HepG2 (cell line): ENCODE measurements around the gene HSPA1B. TPM values are rescaled to one million over a fixed set of nuclear protein-coding genes. Genes with fewer than 3 reads are reported as not detected.

Source experiments
- BHLHE40 ChIP-seq: IDR thresholded peaks from 2 replicates; pipeline ENCODE4 v1.6.1; 2011; ENCODE audit warnings: low read length, improper control_type of control experiment
- FOSL1 ChIP-seq: sonication (generic); formaldehyde crosslinking; IDR thresholded peaks from 2 replicates; pipeline ENCODE4 v1.9.0; 2021; ENCODE audit warnings: missing genetic modification reagents, borderline replicate concordance
- MTF1 ChIP-seq: sonication (generic); formaldehyde crosslinking; IDR thresholded peaks from 2 replicates; pipeline ENCODE4 v1.5.0; 2020; ENCODE audit warnings: missing genetic modification reagents
- NFE2L1 ChIP-seq: sonication (generic); formaldehyde crosslinking; IDR thresholded peaks from 2 replicates; pipeline ENCODE4 v1.4.0; 2020; ENCODE audit warnings: missing genetic modification reagents, mild to moderate bottlenecking, borderline replicate concordance
- NFYC ChIP-seq: IDR thresholded peaks from 2 replicates; pipeline ENCODE4 v1.6.1; 2016; ENCODE audit warnings: missing genetic modification reagents, missing compliant biosample characterization
- NRL ChIP-seq: sonication (generic); formaldehyde crosslinking; IDR thresholded peaks from 2 replicates; pipeline ENCODE4 v1.5.0; 2020; ENCODE audit warnings: missing genetic modification reagents, mild to moderate bottlenecking, moderate library complexity, borderline replicate concordance
- ZBTB7A ChIP-seq: sonication (generic); formaldehyde crosslinking; IDR thresholded peaks from 2 replicates; pipeline ENCODE4 v1.8.0; 2022; ENCODE audit warnings: mild to moderate bottlenecking, missing genetic modification reagents
- ZNF12 ChIP-seq: sonication (generic); formaldehyde crosslinking; IDR thresholded peaks from 2 replicates; pipeline ENCODE4 v1.5.0; 2020; ENCODE audit warnings: missing genetic modification reagents
- ZNF337 ChIP-seq: sonication (generic); formaldehyde crosslinking; IDR thresholded peaks from 2 replicates; pipeline ENCODE4 v1.5.1; 2020; ENCODE audit warnings: missing genetic modification reagents, low read depth, mild to moderate bottlenecking, borderline replicate concordance
- ZNF670 ChIP-seq: sonication (generic); formaldehyde crosslinking; IDR thresholded peaks from 2 replicates; pipeline ENCODE4 v1.8.0; 2022; ENCODE audit warnings: mild to moderate bottlenecking, missing genetic modification reagents, borderline replicate concordance
- ZNF674 ChIP-seq: sonication (generic); formaldehyde crosslinking; IDR thresholded peaks from 2 replicates; pipeline ENCODE4 v1.5.0; 2020; ENCODE audit warnings: low read depth, mild to moderate bottlenecking, missing genetic modification reagents
- polyA plus RNA-seq, 8 experiments: library from polyadenylated mRNA; depleted of rRNA in 3 of 8; stranded (reverse) in 7 of 8; unstranded in 1 of 8; fragments of >200 nt; fragmentation: Illumina TruSeq in 4 of 8; extraction: Trizol in 4 of 8; gene quantifications; 2 replicates each; pipeline versions ENCODE4 v1.2.1 to v1.2.3, GENCODE V29; 2011 to 2016; ENCODE audit warnings: low read depth in 4 of 8, missing spikeins in 1 of 8, mixed read lengths in 1 of 8; ENCODE audit not compliant: insufficient read depth in 1 of 8
- total RNA-seq, 5 experiments: library from RNA; depleted of rRNA; stranded (reverse); fragments of >200 nt; fragmentation: Illumina TruSeq; extraction: Trizol; gene quantifications; 2 replicates each; pipeline ENCODE4 v1.2.3, GENCODE V29; 2016; ENCODE audit warnings: low read depth in 1 of 5
- TF ChIP-seq, protein P1 (sequence below): sonication (generic); formaldehyde crosslinking; IDR thresholded peaks from 2 replicates; pipeline ENCODE4; 2020; ENCODE audit warnings: missing genetic modification reagents, mild to moderate bottlenecking, borderline replicate concordance
- TF ChIP-seq, protein P2 (sequence below): sonication (generic); formaldehyde crosslinking; IDR thresholded peaks from 2 replicates; pipeline ENCODE4 v1.4.0; 2020; ENCODE audit warnings: missing genetic modification reagents
- TF ChIP-seq, protein P3 (sequence below): sonication (generic); formaldehyde crosslinking; IDR thresholded peaks from 2 replicates; pipeline ENCODE4 v1.4.0; 2020; ENCODE audit warnings: mild to moderate bottlenecking, missing genetic modification reagents
- TF ChIP-seq, protein P4 (sequence below): sonication (generic); formaldehyde crosslinking; IDR thresholded peaks from 2 replicates; pipeline ENCODE4 v1.5.0; 2020; ENCODE audit warnings: missing genetic modification reagents

HSPA1B gene
- total and polyA plus RNA-seq, 2 of the 13 experiments (the other 11 are each of a cell fraction or from before 2014, with no cell fraction given): 26.0 to 186 TPM

DNA sequence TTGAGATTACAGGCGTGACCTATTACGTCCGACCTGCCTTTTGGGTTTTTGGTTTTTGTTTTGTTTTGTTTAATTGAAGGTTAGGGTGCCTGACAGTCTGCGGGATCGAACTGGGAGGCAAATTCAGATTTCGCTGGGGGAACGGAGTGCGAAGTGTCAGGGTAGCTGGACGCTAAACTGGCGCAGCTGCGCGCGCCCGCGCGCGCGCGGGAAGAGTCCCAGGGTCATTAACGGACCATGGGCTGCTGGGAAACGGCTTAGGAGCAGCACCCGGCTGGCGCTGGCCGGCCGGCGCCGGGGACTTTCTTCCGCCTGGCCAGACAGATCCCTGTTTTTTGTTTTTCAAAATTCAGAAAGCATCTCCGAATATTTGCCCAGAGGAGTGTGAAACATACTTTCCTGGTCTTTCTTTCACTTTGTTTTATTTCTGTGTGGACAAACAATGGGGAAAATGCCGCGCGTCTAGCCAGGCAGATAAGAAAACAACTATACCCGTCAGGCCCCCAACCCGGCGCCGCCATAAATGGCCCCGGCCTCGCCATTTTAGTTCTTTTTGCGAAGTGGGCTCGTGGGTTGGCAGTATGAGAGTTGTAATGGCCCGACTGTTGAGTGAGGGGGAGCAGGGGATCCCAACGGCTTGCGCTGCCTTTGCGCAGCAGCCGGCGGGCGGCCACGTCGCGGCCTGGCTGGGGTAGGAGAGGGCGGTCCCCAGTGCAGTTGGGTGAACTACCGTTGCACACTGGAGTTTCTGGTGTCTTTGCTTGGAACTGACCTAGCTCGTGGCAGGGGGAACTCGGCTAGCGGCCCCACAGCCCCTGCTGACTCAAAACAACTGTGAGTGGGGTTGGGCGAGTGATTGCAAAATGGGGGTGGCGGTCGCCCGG is 7.1 kb downstream of the HSPA1B start (continued):
- peak; percentile 76; the same call in 1 of the 2 replicates for TF ChIP-seq NRL (CRISPR knock-in tag)
- TF ChIP-seq NFE2L1 (CRISPR knock-in tag): peak; percentile 43; the same call in 1 of the 2 replicates
- TF ChIP-seq, protein P1, sequence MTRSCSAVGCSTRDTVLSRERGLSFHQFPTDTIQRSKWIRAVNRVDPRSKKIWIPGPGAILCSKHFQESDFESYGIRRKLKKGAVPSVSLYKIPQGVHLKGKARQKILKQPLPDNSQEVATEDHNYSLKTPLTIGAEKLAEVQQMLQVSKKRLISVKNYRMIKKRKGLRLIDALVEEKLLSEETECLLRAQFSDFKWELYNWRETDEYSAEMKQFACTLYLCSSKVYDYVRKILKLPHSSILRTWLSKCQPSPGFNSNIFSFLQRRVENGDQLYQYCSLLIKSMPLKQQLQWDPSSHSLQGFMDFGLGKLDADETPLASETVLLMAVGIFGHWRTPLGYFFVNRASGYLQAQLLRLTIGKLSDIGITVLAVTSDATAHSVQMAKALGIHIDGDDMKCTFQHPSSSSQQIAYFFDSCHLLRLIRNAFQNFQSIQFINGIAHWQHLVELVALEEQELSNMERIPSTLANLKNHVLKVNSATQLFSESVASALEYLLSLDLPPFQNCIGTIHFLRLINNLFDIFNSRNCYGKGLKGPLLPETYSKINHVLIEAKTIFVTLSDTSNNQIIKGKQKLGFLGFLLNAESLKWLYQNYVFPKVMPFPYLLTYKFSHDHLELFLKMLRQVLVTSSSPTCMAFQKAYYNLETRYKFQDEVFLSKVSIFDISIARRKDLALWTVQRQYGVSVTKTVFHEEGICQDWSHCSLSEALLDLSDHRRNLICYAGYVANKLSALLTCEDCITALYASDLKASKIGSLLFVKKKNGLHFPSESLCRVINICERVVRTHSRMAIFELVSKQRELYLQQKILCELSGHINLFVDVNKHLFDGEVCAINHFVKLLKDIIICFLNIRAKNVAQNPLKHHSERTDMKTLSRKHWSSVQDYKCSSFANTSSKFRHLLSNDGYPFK (CRISPR knock-in tag): peak; percentile 83; the same call in 1 of the 2 replicates
- TF ChIP-seq ZNF674 (CRISPR knock-in tag): no peak
- TF ChIP-seq ZNF337 (CRISPR knock-in tag): no peak
- no peak for TF ChIP-seq NFYC (CRISPR knock-in tag)
- TF ChIP-seq, protein P2, sequence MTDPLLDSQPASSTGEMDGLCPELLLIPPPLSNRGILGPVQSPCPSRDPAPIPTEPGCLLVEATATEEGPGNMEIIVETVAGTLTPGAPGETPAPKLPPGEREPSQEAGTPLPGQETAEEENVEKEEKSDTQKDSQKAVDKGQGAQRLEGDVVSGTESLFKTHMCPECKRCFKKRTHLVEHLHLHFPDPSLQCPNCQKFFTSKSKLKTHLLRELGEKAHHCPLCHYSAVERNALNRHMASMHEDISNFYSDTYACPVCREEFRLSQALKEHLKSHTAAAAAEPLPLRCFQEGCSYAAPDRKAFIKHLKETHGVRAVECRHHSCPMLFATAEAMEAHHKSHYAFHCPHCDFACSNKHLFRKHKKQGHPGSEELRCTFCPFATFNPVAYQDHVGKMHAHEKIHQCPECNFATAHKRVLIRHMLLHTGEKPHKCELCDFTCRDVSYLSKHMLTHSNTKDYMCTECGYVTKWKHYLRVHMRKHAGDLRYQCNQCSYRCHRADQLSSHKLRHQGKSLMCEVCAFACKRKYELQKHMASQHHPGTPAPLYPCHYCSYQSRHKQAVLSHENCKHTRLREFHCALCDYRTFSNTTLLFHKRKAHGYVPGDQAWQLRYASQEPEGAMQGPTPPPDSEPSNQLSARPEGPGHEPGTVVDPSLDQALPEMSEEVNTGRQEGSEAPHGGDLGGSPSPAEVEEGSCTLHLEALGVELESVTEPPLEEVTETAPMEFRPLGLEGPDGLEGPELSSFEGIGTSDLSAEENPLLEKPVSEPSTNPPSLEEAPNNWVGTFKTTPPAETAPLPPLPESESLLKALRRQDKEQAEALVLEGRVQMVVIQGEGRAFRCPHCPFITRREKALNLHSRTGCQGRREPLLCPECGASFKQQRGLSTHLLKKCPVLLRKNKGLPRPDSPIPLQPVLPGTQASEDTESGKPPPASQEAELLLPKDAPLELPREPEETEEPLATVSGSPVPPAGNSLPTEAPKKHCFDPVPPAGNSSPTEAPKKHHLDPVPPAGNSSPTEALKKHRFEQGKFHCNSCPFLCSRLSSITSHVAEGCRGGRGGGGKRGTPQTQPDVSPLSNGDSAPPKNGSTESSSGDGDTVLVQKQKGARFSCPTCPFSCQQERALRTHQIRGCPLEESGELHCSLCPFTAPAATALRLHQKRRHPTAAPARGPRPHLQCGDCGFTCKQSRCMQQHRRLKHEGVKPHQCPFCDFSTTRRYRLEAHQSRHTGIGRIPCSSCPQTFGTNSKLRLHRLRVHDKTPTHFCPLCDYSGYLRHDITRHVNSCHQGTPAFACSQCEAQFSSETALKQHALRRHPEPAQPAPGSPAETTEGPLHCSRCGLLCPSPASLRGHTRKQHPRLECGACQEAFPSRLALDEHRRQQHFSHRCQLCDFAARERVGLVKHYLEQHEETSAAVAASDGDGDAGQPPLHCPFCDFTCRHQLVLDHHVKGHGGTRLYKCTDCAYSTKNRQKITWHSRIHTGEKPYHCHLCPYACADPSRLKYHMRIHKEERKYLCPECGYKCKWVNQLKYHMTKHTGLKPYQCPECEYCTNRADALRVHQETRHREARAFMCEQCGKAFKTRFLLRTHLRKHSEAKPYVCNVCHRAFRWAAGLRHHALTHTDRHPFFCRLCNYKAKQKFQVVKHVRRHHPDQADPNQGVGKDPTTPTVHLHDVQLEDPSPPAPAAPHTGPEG (CRISPR knock-in tag): peak; percentile 98
- 0 out of 2 replicates have a peak, but pooled peaks have one; percentile 46 for TF ChIP-seq ZBTB7A (CRISPR knock-in tag)
- TF ChIP-seq ZNF12 (CRISPR knock-in tag): peak; percentile 60; the same call in 1 of the 2 replicates
- 0 out of 2 replicates have a peak, but pooled peaks have one; percentile 12 for TF ChIP-seq BHLHE40
- TF ChIP-seq, protein P3, sequence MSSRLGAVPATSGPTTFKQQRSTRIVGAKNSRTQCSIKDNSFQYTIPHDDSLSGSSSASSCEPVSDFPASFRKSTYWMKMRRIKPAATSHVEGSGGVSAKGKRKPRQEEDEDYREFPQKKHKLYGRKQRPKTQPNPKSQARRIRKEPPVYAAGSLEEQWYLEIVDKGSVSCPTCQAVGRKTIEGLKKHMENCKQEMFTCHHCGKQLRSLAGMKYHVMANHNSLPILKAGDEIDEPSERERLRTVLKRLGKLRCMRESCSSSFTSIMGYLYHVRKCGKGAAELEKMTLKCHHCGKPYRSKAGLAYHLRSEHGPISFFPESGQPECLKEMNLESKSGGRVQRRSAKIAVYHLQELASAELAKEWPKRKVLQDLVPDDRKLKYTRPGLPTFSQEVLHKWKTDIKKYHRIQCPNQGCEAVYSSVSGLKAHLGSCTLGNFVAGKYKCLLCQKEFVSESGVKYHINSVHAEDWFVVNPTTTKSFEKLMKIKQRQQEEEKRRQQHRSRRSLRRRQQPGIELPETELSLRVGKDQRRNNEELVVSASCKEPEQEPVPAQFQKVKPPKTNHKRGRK (CRISPR knock-in tag): no peak
- no peak; the same call in 1 of the 2 replicates for TF ChIP-seq MTF1 (CRISPR knock-in tag)
- 0 out of 2 replicates have a peak, but pooled peaks have one; percentile 11 for TF ChIP-seq ZNF670 (CRISPR knock-in tag)
- TF ChIP-seq FOSL1: no peak
- TF ChIP-seq, protein P4, sequence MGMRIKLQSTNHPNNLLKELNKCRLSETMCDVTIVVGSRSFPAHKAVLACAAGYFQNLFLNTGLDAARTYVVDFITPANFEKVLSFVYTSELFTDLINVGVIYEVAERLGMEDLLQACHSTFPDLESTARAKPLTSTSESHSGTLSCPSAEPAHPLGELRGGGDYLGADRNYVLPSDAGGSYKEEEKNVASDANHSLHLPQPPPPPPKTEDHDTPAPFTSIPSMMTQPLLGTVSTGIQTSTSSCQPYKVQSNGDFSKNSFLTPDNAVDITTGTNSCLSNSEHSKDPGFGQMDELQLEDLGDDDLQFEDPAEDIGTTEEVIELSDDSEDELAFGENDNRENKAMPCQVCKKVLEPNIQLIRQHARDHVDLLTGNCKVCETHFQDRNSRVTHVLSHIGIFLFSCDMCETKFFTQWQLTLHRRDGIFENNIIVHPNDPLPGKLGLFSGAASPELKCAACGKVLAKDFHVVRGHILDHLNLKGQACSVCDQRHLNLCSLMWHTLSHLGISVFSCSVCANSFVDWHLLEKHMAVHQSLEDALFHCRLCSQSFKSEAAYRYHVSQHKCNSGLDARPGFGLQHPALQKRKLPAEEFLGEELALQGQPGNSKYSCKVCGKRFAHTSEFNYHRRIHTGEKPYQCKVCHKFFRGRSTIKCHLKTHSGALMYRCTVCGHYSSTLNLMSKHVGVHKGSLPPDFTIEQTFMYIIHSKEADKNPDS: no peak
